ENCODE data around the gene ATP6V0A1.

DNA sequence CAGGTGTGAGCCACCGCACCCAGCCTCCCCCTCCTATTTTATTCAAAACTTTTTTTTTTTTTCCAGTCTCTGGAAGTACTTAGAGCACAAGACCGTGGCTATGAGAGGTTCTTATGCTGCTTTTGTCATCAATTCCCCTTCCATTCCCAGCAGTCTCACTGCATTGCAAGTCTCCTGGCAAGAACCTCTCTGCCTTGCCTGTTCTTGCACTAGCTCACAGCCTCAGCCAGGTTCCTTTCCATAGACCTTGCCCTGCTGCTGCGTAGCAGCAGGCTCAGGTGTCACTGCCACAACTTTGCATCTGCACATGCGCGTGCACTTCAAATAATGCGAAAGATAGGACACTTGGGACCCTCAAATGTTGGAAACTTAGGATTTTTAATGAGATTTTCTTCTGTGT, 15.6 kb downstream of the ATP6V0A1 start:
- TF ChIP-seq CTCF (conservative IDR thresholded peaks at IDR 0.05; ENCODE audit: low read length) (no peak), EZH2phosphoT487 (IDR thresholded peaks at IDR 0.05; ENCODE audit: borderline replicate concordance) (no peak)
